Endodermal cell (in vitro differentiated cells): ENCODE data around the gene DHRS1. TPM values are rescaled to one million over a fixed set of nuclear protein-coding genes. Genes with fewer than 3 reads are reported as not detected.

Experiments used
- DNase-seq: peaks from one replicate; pipeline ENCODE4 v3.0.0-alpha.2; 2017
- H3K27ac ChIP-seq: 2 replicates; pipeline ENCODE4 v1.5.1; 2013; ENCODE audit warnings: mild to moderate bottlenecking, low read depth, low read length, moderate library complexity
- H3K27me3 ChIP-seq: 2 replicates; pipeline ENCODE4 v1.6.1; 2013; ENCODE audit warnings: mild to moderate bottlenecking, low read length, moderate library complexity; ENCODE audit not compliant: insufficient read depth, control insufficient read depth, poor library complexity, severe bottlenecking
- H3K36me3 ChIP-seq: 2 replicates; pipeline ENCODE4 v1.7.0; 2013; ENCODE audit warnings: mild to moderate bottlenecking, low read length, moderate library complexity; ENCODE audit not compliant: control insufficient read depth, insufficient read depth
- H3K4me1 ChIP-seq: one replicate; pipeline ENCODE4 v1.7.0; 2013; ENCODE audit warnings: low read length; ENCODE audit not compliant: control insufficient read depth, insufficient read depth
- H3K4me3 ChIP-seq: 2 replicates; pipeline ENCODE4 v1.5.1; 2013; ENCODE audit warnings: mild to moderate bottlenecking, low read length, moderate library complexity
- H3K9ac ChIP-seq: 2 replicates; pipeline ENCODE4 v1.6.1; 2013; ENCODE audit warnings: mild to moderate bottlenecking, low read length, moderate library complexity; ENCODE audit not compliant: poor library complexity, severe bottlenecking; ENCODE audit errors: extremely low read depth
- H3K9me3 ChIP-seq: 2 replicates; pipeline ENCODE4 v1.6.1; 2013; ENCODE audit warnings: mild to moderate bottlenecking, low read length, moderate library complexity; ENCODE audit not compliant: control insufficient read depth
- H3K27ac Mint-ChIP-seq: 2 replicates; pipeline ENCODE4 v1.8.0; 2020; ENCODE audit warnings: mixed read lengths
- H3K27me3 Mint-ChIP-seq: 2 replicates; pipeline ENCODE4 v1.8.0; 2021; ENCODE audit warnings: mild to moderate bottlenecking, mixed read lengths; ENCODE audit not compliant: insufficient read depth
- H3K36me3 Mint-ChIP-seq: 2 replicates; pipeline ENCODE4 v1.8.0; 2020; ENCODE audit warnings: low read depth, mixed read lengths
- H3K4me1 Mint-ChIP-seq: 2 replicates; pipeline ENCODE4 v1.8.0; 2020; ENCODE audit warnings: mixed read lengths
- H3K4me3 Mint-ChIP-seq: 2 replicates; pipeline ENCODE4 v1.8.0; 2020; ENCODE audit warnings: mild to moderate bottlenecking, moderate library complexity, mixed read lengths
- H3K9me3 Mint-ChIP-seq: 2 replicates; pipeline ENCODE4 v1.8.0; 2020; ENCODE audit warnings: mild to moderate bottlenecking, mixed read lengths
- CTCF ChIP-seq: fragments of 200-600 bp; sonication (generic); conservative IDR thresholded peaks from 2 replicates; pipeline ENCODE4 v1.5.0; 2021; ENCODE audit warnings: antibody characterized with exemption, mild to moderate bottlenecking
- WGBS, 2 experiments: methylation state at CpG; one replicate each; pipeline versions ENCODE4 v1.1.5 to v1.1.7; 2013; ENCODE audit warnings: missing lambda C conversion rate in 2 of 2, mixed read lengths in 1 of 2; ENCODE audit not compliant: insufficient coverage in 1 of 2, insufficient read length in 1 of 2; 5-methylcytosine and 5-hydroxymethylcytosine counted together
- total RNA-seq, 2 donors: library from RNA; stranded (reverse); fragmentation: NEBNext Ultra II Directional in 1 of 2; extraction: Animal tissue kit (Norgen Biotek cat#: 25700) in 1 of 2; gene quantifications; 2 replicates in 1 of 2; 3 replicates in 1 of 2; pipeline ENCODE4 v1.2.1, GENCODE V29; 2021

DHRS1 gene
- total RNA-seq, 2 donors from 2014 or later: 21.2 to 22.5 TPM

GRCh38 chr14:24271834-24272263 lies 27.7 kb downstream of the DHRS1 start:
- Histone ChIP-seq H3K9ac (peak overlapping the region; percentile 98), H3K27me3 (no peaks in the 10 kb centered on the region), H3K36me3 (no peaks in the 10 kb centered on the region), H3K4me3 (peak overlapping the region; percentile 90), H3K27ac (no peak overlapping the region), H3K9me3 (no peaks in the 10 kb centered on the region), H3K4me1 (no peaks in the 10 kb centered on the region)
- H3K27me3 Mint-ChIP-seq: no peaks in the 10 kb centered on the region
- H3K4me1 Mint-ChIP-seq: peaks cover 4% of the 10 kb centered on the region
- peaks cover 5% of the 10 kb centered on the region for H3K36me3 Mint-ChIP-seq
- H3K27ac Mint-ChIP-seq: peak overlapping the region; percentile 86
- peak overlapping the region; percentile 75 for H3K4me3 Mint-ChIP-seq
- DNase-seq: no peak
- no peaks in the 10 kb centered on the region for H3K9me3 Mint-ChIP-seq
- TF ChIP-seq CTCF: no peak
- 27 to 28% methylated on average over 2 to 3 of the region's 3 CpGs for WGBS, 2 experiments

- no peaks in the 10 kb centered on the region for H3K9me3 ChIP-seq
- peaks cover 5% of the 10 kb centered on the region for H3K36me3 Mint-ChIP-seq
- peak within 1 kb of the TSS; percentile 95 for H3K27ac Mint-ChIP-seq
- H3K4me1 ChIP-seq: no peaks in the 10 kb centered on the region
- no peaks in the 10 kb centered on the region for H3K9me3 Mint-ChIP-seq
- H3K27ac ChIP-seq: peak within 1 kb of the TSS; percentile 96
- no peaks in the 10 kb centered on the region for H3K27me3 Mint-ChIP-seq
- DNase-seq: peak; percentile 98
- peak within 1 kb of the TSS; percentile 98 for H3K9ac ChIP-seq
- peak; percentile 76 for TF ChIP-seq CTCF
- H3K4me3 ChIP-seq: peak within 1 kb of the TSS; percentile 90
- H3K36me3 ChIP-seq: no peaks in the 10 kb centered on the region
- H3K4me3 Mint-ChIP-seq: peak within 1 kb of the TSS; percentile 75
- peaks cover 4% of the 10 kb centered on the region for H3K4me1 Mint-ChIP-seq
- H3K27me3 ChIP-seq: no peaks in the 10 kb centered on the region
- WGBS, 2 experiments: 0 to 1% methylated on average over 48 to 61 of the region's 61 CpGs
Observed at GRCh38 chr14:24271134-24271833, 28.3 kb downstream of the DHRS1 start, which contains the start of gene RABGGTA. TSS of gene RABGGTA (minus strand) at chr14:24271597. CDS start at chr14:24271115, 482 bp downstream.

- Histone ChIP-seq H3K4me3 (peak overlapping the region; percentile 90), H3K9me3 (no peaks in the 10 kb centered on the region), H3K9ac (peak overlapping the region; percentile 98), H3K27ac (no peak overlapping the region), H3K36me3 (no peaks in the 10 kb centered on the region), H3K27me3 (no peaks in the 10 kb centered on the region), H3K4me1 (no peaks in the 10 kb centered on the region)
- Mint-ChIP-seq H3K4me1 (peaks cover 4% of the 10 kb centered on the region), H3K4me3 (peak overlapping the region; percentile 75), H3K27ac (peak overlapping the region; percentile 95), H3K27me3 (no peaks in the 10 kb centered on the region), H3K9me3 (no peaks in the 10 kb centered on the region), H3K36me3 (peaks cover 5% of the 10 kb centered on the region)
- WGBS, 2 experiments: 36 to 38% methylated on average over 11 to 13 of the region's 13 CpGs
- no peak for DNase-seq
- no peak for TF ChIP-seq CTCF
Observed at GRCh38 chr14:24270537-24271133, 28.9 kb downstream of the DHRS1 start.
